Mesenchymal stem cell (in vitro differentiated cells and primary cell): ENCODE measurements around the gene ITGAV.

Experiments used
- DNase-seq: peaks from one replicate; pipeline ENCODE4 v3.0.0-alpha.2; 2013
- H2AFZ ChIP-seq: one replicate; pipeline ENCODE4 v1.6.1; 2013; ENCODE audit warnings: low read depth, mild to moderate bottlenecking, control low read depth, inconsistent platforms, low read length, moderate library complexity
- H2AK5ac ChIP-seq: 2 replicates; pipeline ENCODE4 v1.6.1; 2013; ENCODE audit warnings: low read length, moderate library complexity, mild to moderate bottlenecking, inconsistent platforms; ENCODE audit not compliant: severe bottlenecking
- H2BK120ac ChIP-seq: one replicate; pipeline ENCODE4 v1.6.1; 2013; ENCODE audit warnings: low read depth, mild to moderate bottlenecking, inconsistent platforms, low read length, moderate library complexity
- H2BK12ac ChIP-seq, 2 experiments: one replicate each; pipeline ENCODE4 v1.6.1; 2013; ENCODE audit warnings: inconsistent platforms in 2 of 2, low read length in 2 of 2, mild to moderate bottlenecking in 2 of 2, moderate library complexity in 2 of 2, control low read depth in 1 of 2
- H2BK15ac ChIP-seq: one replicate; pipeline ENCODE4 v1.6.1; 2013; ENCODE audit warnings: mild to moderate bottlenecking, low read depth, inconsistent platforms; ENCODE audit not compliant: poor library complexity, severe bottlenecking
- H2BK5ac ChIP-seq: 2 replicates; pipeline ENCODE4 v1.6.1; 2013; ENCODE audit warnings: low read depth, mild to moderate bottlenecking, low read length, control low read depth, inconsistent platforms; ENCODE audit not compliant: poor library complexity, severe bottlenecking
- H3K14ac ChIP-seq, 2 experiments: one replicate each; pipeline ENCODE4 v1.6.1; 2013; ENCODE audit warnings: inconsistent platforms in 2 of 2, low read length in 2 of 2, control low read depth in 1 of 2, mild to moderate bottlenecking in 1 of 2, moderate library complexity in 1 of 2
- H3K18ac ChIP-seq, 2 experiments: one replicate each; pipeline ENCODE4 v1.6.1; 2013; ENCODE audit warnings: inconsistent platforms in 2 of 2, low read length in 2 of 2, control low read depth in 1 of 2, low read depth in 1 of 2, mild to moderate bottlenecking in 1 of 2
- H3K23ac ChIP-seq, 2 experiments: one replicate each; pipeline ENCODE4 v1.6.1; 2013; ENCODE audit warnings: inconsistent platforms in 2 of 2, low read length in 2 of 2, mild to moderate bottlenecking in 2 of 2, moderate library complexity in 2 of 2, control low read depth in 1 of 2
- H3K27ac ChIP-seq: 2 replicates; pipeline ENCODE4 v1.5.1; 2013; ENCODE audit warnings: mild to moderate bottlenecking, moderate library complexity, low read length, control low read depth, inconsistent platforms; ENCODE audit not compliant: poor library complexity, severe bottlenecking
- H3K27me3 ChIP-seq, 2 experiments: 2 replicates each; pipeline versions ENCODE4 v1.6.1 to v1.7.0; 2013; ENCODE audit warnings: low read length in 2 of 2, mild to moderate bottlenecking in 2 of 2, moderate library complexity in 2 of 2, control low read depth in 1 of 2, inconsistent platforms in 1 of 2; ENCODE audit not compliant: control insufficient read depth in 1 of 2, insufficient read depth in 1 of 2
- H3K36me3 ChIP-seq, 2 experiments: 2 replicates each; pipeline versions ENCODE4 v1.6.1 to v1.7.0; 2013; ENCODE audit warnings: low read length in 2 of 2, control low read depth in 1 of 2, inconsistent platforms in 1 of 2, low read depth in 1 of 2, mild to moderate bottlenecking in 1 of 2; ENCODE audit not compliant: insufficient read depth in 2 of 2, control insufficient read depth in 1 of 2
- H3K4ac ChIP-seq, 2 experiments: one replicate each; pipeline ENCODE4 v1.6.1; 2013; ENCODE audit warnings: inconsistent platforms in 2 of 2, low read length in 2 of 2, mild to moderate bottlenecking in 2 of 2, moderate library complexity in 2 of 2, control low read depth in 1 of 2, low read depth in 1 of 2
- H3K4me1 ChIP-seq: 2 replicates; pipeline ENCODE4 v1.6.1; 2013; ENCODE audit warnings: low read depth, low read length, control low read depth; ENCODE audit not compliant: control insufficient read depth, insufficient read depth
- H3K4me2 ChIP-seq: 2 replicates; pipeline ENCODE4 v1.6.1; 2013; ENCODE audit warnings: low read length, mild to moderate bottlenecking, inconsistent platforms; ENCODE audit not compliant: poor library complexity, severe bottlenecking
- H3K4me3 ChIP-seq, 2 experiments: 2 replicates each; pipeline versions ENCODE4 v1.5.1 to v1.7.0; 2013; ENCODE audit warnings: low read length in 2 of 2, mild to moderate bottlenecking in 2 of 2, control low read depth in 1 of 2, low read depth in 1 of 2; ENCODE audit not compliant: insufficient read depth in 1 of 2
- H3K79me1 ChIP-seq: replicated peaks from 2 replicates; pipeline ENCODE4 v1.6.1; 2013; ENCODE audit warnings: mild to moderate bottlenecking, control low read depth, low read length, inconsistent platforms; ENCODE audit not compliant: poor library complexity, severe bottlenecking
- H3K9ac ChIP-seq: 2 replicates; pipeline ENCODE4 v1.7.0; 2013; ENCODE audit warnings: mild to moderate bottlenecking, low read length, moderate library complexity
- H3K9me3 ChIP-seq: 2 replicates; pipeline ENCODE4 v1.7.0; 2013; ENCODE audit warnings: mild to moderate bottlenecking, low read length; ENCODE audit not compliant: control insufficient read depth
- H4K8ac ChIP-seq: one replicate; pipeline ENCODE4 v1.6.1; 2013; ENCODE audit warnings: inconsistent platforms, mild to moderate bottlenecking, low read length, moderate library complexity
- H4K91ac ChIP-seq: one replicate; pipeline ENCODE4 v1.6.1; 2013; ENCODE audit warnings: mild to moderate bottlenecking, low read length, inconsistent platforms
- WGBS: methylation state at CpG from one replicate; pipeline ENCODE4 v1.1.7; 2013; ENCODE audit warnings: mixed read lengths; 5-methylcytosine and 5-hydroxymethylcytosine counted together

ITGAV gene

DNA sequence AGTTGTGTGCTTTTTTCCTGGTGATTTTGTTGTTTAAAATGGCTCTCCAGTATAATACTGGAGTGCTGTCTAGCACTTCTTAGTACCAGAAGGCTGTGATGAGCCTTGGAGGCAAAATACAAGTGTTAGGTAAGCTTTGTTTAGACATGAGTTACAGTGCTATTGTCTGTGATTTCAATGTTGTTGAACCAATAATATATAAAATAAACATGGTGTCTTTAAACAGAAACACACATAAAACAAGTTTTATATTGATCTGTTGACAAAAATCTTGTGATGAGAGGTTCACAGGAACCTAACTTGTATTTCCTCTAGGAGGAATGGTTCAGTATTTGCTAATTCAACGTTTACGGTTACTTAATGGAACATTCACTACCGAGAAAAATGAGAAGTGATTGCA is 99.0 kb downstream of the ITGAV start:
- Histone ChIP-seq H4K91ac (no peak overlapping the region), H3K4me1 (peaks cover 3% of the 10 kb centered on the region), H2BK120ac (no peak overlapping the region), H3K36me3 (no peaks in the 10 kb centered on the region), H3K9me3 (peaks cover 12% of the 10 kb centered on the region), H2BK5ac (no peak overlapping the region), H3K79me1 (no peaks in the 10 kb centered on the region), H3K4ac (no peak overlapping the region), H3K4me2 (no peak overlapping the region), H3K9ac (no peak overlapping the region), H2AFZ (no peak overlapping the region), H3K27ac (no peak overlapping the region), H2BK15ac (no peak overlapping the region), H4K8ac (no peak overlapping the region), H2AK5ac (no peak overlapping the region), H3K27me3 (no peaks in the 10 kb centered on the region), H3K18ac (no peak overlapping the region), H3K4me3 (no peak overlapping the region), H2BK12ac (no peak overlapping the region), H3K14ac (no peak overlapping the region), H3K23ac (no peak overlapping the region)
- no peak for DNase-seq
- WGBS = no CpG with 5 or more reads among the region's 3 CpGs

DNA sequence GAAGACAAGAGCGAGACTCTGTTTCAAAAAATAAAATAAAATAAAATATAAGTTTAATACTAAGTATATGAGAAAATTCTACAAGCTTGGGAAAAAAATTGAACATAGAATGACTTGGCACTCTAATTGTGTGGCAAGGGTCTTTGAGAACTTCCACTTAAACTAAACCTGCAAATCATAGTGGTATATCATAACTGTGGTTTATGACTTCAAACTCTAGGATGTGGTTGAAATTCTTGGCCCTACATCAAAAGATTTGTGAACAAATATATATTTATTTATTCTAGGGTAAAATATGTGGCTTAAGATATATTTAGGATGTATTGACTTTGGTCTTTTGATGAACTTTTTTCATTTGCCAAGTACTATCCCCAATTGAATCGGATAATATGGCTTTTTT is 100.9 kb downstream of the ITGAV start:
- 100% methylated on average over 1 of the region's 2 CpGs for WGBS
- H3K14ac ChIP-seq = no peak overlapping the region

DNA sequence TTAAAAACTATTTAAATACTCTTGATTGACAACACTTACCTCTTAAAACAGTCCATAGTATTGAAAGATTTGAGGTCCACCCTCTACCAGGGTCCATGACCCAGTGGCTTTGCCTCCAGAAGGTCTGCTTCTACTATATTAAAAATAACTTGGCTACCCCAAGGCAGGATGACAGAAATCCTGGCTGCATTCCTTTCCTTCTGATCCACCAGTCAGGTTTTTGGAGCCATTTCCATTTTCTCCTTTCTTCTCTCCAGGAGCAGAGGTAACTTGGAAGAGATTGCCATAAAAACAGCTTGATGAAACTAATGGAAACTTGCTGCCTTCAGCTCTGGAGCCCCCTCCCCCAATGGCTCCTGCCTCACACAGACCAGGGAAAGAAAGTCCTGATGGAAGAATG is 101.4 kb downstream of the ITGAV start:
- Histone ChIP-seq H3K4ac (no peak overlapping the region), H3K18ac (no peak overlapping the region), H3K4me2 (no peak overlapping the region), H3K27ac (no peak overlapping the region), H2BK120ac (no peak overlapping the region), H2AFZ (no peak overlapping the region), H3K4me3 (no peak overlapping the region), H4K8ac (no peak overlapping the region), H2BK12ac (no peak overlapping the region), H2AK5ac (no peak overlapping the region), H3K9me3 (peaks cover 12% of the 10 kb centered on the region), H3K27me3 (no peaks in the 10 kb centered on the region), H3K36me3 (no peaks in the 10 kb centered on the region), H3K14ac (no peak overlapping the region), H3K4me1 (peaks cover 5% of the 10 kb centered on the region), H2BK5ac (no peak overlapping the region), H4K91ac (no peak overlapping the region), H3K79me1 (no peaks in the 10 kb centered on the region), H3K9ac (no peak overlapping the region), H2BK15ac (no peak overlapping the region), H3K23ac (no peak overlapping the region)
- no peak for DNase-seq

More for the DNA sequence above, 100.9 kb downstream of the ITGAV start:
- H3K27me3 ChIP-seq = no peaks in the 10 kb centered on the region
- H3K9ac ChIP-seq = no peak overlapping the region
- H3K36me3 ChIP-seq = no peaks in the 10 kb centered on the region
- no peak overlapping the region for H3K4me2 ChIP-seq
- no peak overlapping the region for H3K27ac ChIP-seq
- H2AFZ ChIP-seq = no peak overlapping the region
- H4K8ac ChIP-seq = no peak overlapping the region
- H3K4me3 ChIP-seq = no peak overlapping the region
- no peaks in the 10 kb centered on the region for H3K79me1 ChIP-seq
- H2BK5ac ChIP-seq = no peak overlapping the region
- H2BK12ac ChIP-seq = no peak overlapping the region
- peaks cover 5% of the 10 kb centered on the region for H3K4me1 ChIP-seq
- H3K9me3 ChIP-seq = peaks cover 12% of the 10 kb centered on the region
- H2BK120ac ChIP-seq = no peak overlapping the region
- DNase-seq = no peak
- H4K91ac ChIP-seq = no peak overlapping the region
- no peak overlapping the region for H3K23ac ChIP-seq
- H2BK15ac ChIP-seq = no peak overlapping the region
- H3K18ac ChIP-seq = no peak overlapping the region
- H3K4ac ChIP-seq = no peak overlapping the region
- H2AK5ac ChIP-seq = no peak overlapping the region

DNA sequence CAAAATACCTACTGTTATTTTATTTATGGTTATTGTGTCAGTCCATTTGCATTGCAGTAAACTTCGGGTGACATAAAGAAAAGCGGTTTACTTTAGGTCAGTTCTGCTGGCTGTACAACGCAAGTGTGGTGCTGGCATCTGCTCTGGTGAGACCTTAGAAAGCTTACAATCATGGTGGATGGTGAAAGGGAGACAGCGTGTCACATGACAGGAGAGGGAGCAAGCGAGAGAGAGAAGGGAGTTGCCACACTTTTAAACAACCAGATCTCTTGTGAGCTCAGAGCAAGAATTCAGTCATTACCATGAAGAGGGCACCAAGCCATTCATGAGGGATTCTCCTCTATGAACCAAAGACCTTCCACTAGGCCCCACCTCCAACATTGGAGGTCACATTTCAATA is 102.0 kb downstream of the ITGAV start:
- 94% methylated on average over 4 of the region's 5 CpGs for WGBS
- no peak overlapping the region for H3K4me2 ChIP-seq
- H2AFZ ChIP-seq = no peak overlapping the region
- H3K23ac ChIP-seq = no peak overlapping the region
- H3K79me1 ChIP-seq = peaks cover 3% of the 10 kb centered on the region
- H3K4ac ChIP-seq = no peak overlapping the region
- H3K18ac ChIP-seq = no peak overlapping the region
- no peaks in the 10 kb centered on the region for H3K27me3 ChIP-seq
- peaks cover 12% of the 10 kb centered on the region for H3K9me3 ChIP-seq
- H3K4me1 ChIP-seq = peaks cover 5% of the 10 kb centered on the region
- no peak overlapping the region for H2BK12ac ChIP-seq
- no peak overlapping the region for H2BK5ac ChIP-seq
- no peak for DNase-seq
- no peak overlapping the region for H2BK15ac ChIP-seq
- no peak overlapping the region for H3K27ac ChIP-seq
- no peak overlapping the region for H4K91ac ChIP-seq
- H4K8ac ChIP-seq = no peak overlapping the region
- H2BK120ac ChIP-seq = no peak overlapping the region
- no peaks in the 10 kb centered on the region for H3K36me3 ChIP-seq
- no peak overlapping the region for H3K9ac ChIP-seq
- H3K4me3 ChIP-seq = no peak overlapping the region
- no peak overlapping the region for H3K14ac ChIP-seq
- no peak overlapping the region for H2AK5ac ChIP-seq
